ENCODE data around the gene GAL3ST1. TPM values are rescaled to one million over a fixed set of nuclear protein-coding genes. Genes with fewer than 3 reads are reported as not detected.

GAL3ST1 gene
- total and polyA plus RNA-seq, 3 experiments from 2014 or later = 0.13 to 0.31 (median 0.13) TPM

- H3K36me3 ChIP-seq (ENCODE audit: insufficient read depth, low read length) = no peaks in the 10 kb centered on the region
- no peaks in the 10 kb centered on the region for H3K27me3 ChIP-seq (ENCODE audit: insufficient read depth, low read length, poor library complexity, severe bottlenecking)
- H3K4me3 ChIP-seq (ENCODE audit: low read length) = no peak overlapping the region
- no peaks in the 10 kb centered on the region for H3K9me3 ChIP-seq (ENCODE audit: low read length)
- Mint-ChIP-seq H3K36me3 (no peaks in the 10 kb centered on the region), H3K27ac (no peak overlapping the region), H3K4me3 (no peak overlapping the region), H3K4me1 (peaks cover 13 to 17% (median 15%) of the 10 kb centered on the region in 3 donors), H3K9me3 (no peaks in the 10 kb centered on the region), H3K27me3 (peaks cover 17% of the 10 kb centered on the region in 2 donors)
- H3K4me1 ChIP-seq (ENCODE audit: insufficient read depth, low read length) = peaks cover 18% of the 10 kb centered on the region
- no peak for DNase-seq
- ChIA-PET POLR2A (no interaction called here), CTCF (no interaction called here)
- no peak overlapping the region for H3K27ac ChIP-seq (ENCODE audit: low read depth, low read length)
Observed at GRCh38 chr22:30610299-30610698, 35.8 kb upstream of the GAL3ST1 start.

GRCh38 chr22:30609260-30610185, 35.1 kb upstream of the GAL3ST1 start:
- DNase-seq = no peak
- no peak overlapping the region for H3K4me3 ChIP-seq (ENCODE audit: low read length)
- H3K9me3 ChIP-seq (ENCODE audit: low read length) = no peaks in the 10 kb centered on the region
- Mint-ChIP-seq H3K9me3 (no peaks in the 10 kb centered on the region), H3K27ac (peak overlapping the region in 1 of 8 donors; percentile 68), H3K4me3 (peak overlapping the region in 1 of 7 donors; percentile 7), H3K27me3 (peaks cover 14% of the 10 kb centered on the region in 2 donors), H3K4me1 (peaks cover 13 to 17% (median 15%) of the 10 kb centered on the region in 3 donors), H3K36me3 (no peaks in the 10 kb centered on the region)
- POLR2A ChIA-PET = no interaction called here
- no peaks in the 10 kb centered on the region for H3K36me3 ChIP-seq (ENCODE audit: insufficient read depth, low read length)
- CTCF ChIA-PET = no interaction called here
- no peaks in the 10 kb centered on the region for H3K27me3 ChIP-seq (ENCODE audit: insufficient read depth, low read length, poor library complexity, severe bottlenecking)
- peak overlapping the region; percentile 59 for H3K27ac ChIP-seq (ENCODE audit: low read depth, low read length)
- peaks cover 18% of the 10 kb centered on the region for H3K4me1 ChIP-seq (ENCODE audit: insufficient read depth, low read length)

- Histone ChIP-seq H3K27me3 (ENCODE audit: insufficient read depth, low read length, poor library complexity, severe bottlenecking) (no peaks in the 10 kb centered on the region), H3K9me3 (ENCODE audit: low read length) (no peaks in the 10 kb centered on the region), H3K4me1 (ENCODE audit: insufficient read depth, low read length) (peaks cover 18% of the 10 kb centered on the region), H3K36me3 (ENCODE audit: insufficient read depth, low read length) (no peaks in the 10 kb centered on the region), H3K4me3 (ENCODE audit: low read length) (no peak overlapping the region), H3K27ac (ENCODE audit: low read depth, low read length) (peak overlapping the region; percentile 12)
- Mint-ChIP-seq H3K4me3 (no peak overlapping the region), H3K27ac (no peak overlapping the region), H3K36me3 (no peaks in the 10 kb centered on the region), H3K9me3 (no peaks in the 10 kb centered on the region), H3K4me1 (peaks cover 13 to 17% (median 15%) of the 10 kb centered on the region in 3 donors), H3K27me3 (peaks cover 11 to 14% of the 10 kb centered on the region in 2 donors)
- CTCF ChIA-PET = interaction anchor here (0.7 to 0.9 kb wide), 2 partner anchors 8 to 27 kb away, joined by 3 to 5 read pairs; no protein-coding TSS in a partner anchor
- no peak for DNase-seq
- POLR2A ChIA-PET = interaction anchor here (0.5 kb wide), 1 partner anchor 803 kb away, joined by 10 read pairs; no protein-coding TSS in a partner anchor
Observed at GRCh38 chr22:30607939-30608338, 33.5 kb upstream of the GAL3ST1 start.

GRCh38 chr22:30607300-30607930, 33.0 kb upstream of the GAL3ST1 start:
- Mint-ChIP-seq H3K27me3 (peaks cover 11 to 14% of the 10 kb centered on the region in 2 donors), H3K4me3 (peak overlapping the region in 6 of 7 donors; percentile 59 to 88 (median 82)), H3K9me3 (no peaks in the 10 kb centered on the region), H3K27ac (peak overlapping the region in 5 of 8 donors; percentile 14 to 83 (median 52)), H3K4me1 (peaks cover 13 to 17% (median 15%) of the 10 kb centered on the region in 3 donors), H3K36me3 (no peaks in the 10 kb centered on the region)
- DNase-seq = peak in 1 of 5 donors; percentile 4
- ChIA-PET POLR2A (interaction anchor here (0.5 kb wide), 1 partner anchor 804 kb away, joined by 10 read pairs; no protein-coding TSS in a partner anchor), CTCF (interaction anchor here (0.7 to 1.8 kb wide), 3 partner anchors 9 to 27 kb away, joined by 3 to 5 read pairs (median 5); no protein-coding TSS in a partner anchor)
- Histone ChIP-seq H3K27me3 (ENCODE audit: insufficient read depth, low read length, poor library complexity, severe bottlenecking) (no peaks in the 10 kb centered on the region), H3K4me3 (ENCODE audit: low read length) (peak overlapping the region; percentile 72), H3K4me1 (ENCODE audit: insufficient read depth, low read length) (peaks cover 18% of the 10 kb centered on the region), H3K27ac (ENCODE audit: low read depth, low read length) (peak overlapping the region; percentile 12), H3K9me3 (ENCODE audit: low read length) (no peaks in the 10 kb centered on the region), H3K36me3 (ENCODE audit: insufficient read depth, low read length) (no peaks in the 10 kb centered on the region)

GRCh38 chr22:30606455-30607299, 32.2 kb upstream of the GAL3ST1 start, which contains the start of gene TCN2:
TSS of gene TCN2 (plus strand) at chr22:30607174. CDS start at chr22:30607332, 158 bp downstream.
- Mint-ChIP-seq H3K27ac (peak within 1 kb of the TSS in 5 of 8 donors; percentile 14 to 83 (median 52)), H3K4me1 (peaks cover 13 to 17% (median 15%) of the 10 kb centered on the region in 3 donors), H3K9me3 (no peaks in the 10 kb centered on the region), H3K36me3 (no peaks in the 10 kb centered on the region), H3K4me3 (peak within 1 kb of the TSS; percentile 59 to 88 (median 79)), H3K27me3 (peaks cover 11 to 14% of the 10 kb centered on the region in 2 donors)
- DNase-seq = peak in 1 of 5 donors; percentile 19
- Histone ChIP-seq H3K9me3 (ENCODE audit: low read length) (no peaks in the 10 kb centered on the region), H3K27me3 (ENCODE audit: insufficient read depth, low read length, poor library complexity, severe bottlenecking) (no peaks in the 10 kb centered on the region), H3K4me1 (ENCODE audit: insufficient read depth, low read length) (peaks cover 18% of the 10 kb centered on the region), H3K27ac (ENCODE audit: low read depth, low read length) (peak within 1 kb of the TSS; percentile 12), H3K4me3 (ENCODE audit: low read length) (peak within 1 kb of the TSS; percentile 72), H3K36me3 (ENCODE audit: insufficient read depth, low read length) (no peaks in the 10 kb centered on the region)
- ChIA-PET CTCF (interaction anchor here (0.9 to 1.8 kb wide), 3 partner anchors 11 to 28 kb away, joined by 3 to 5 read pairs (median 5); no protein-coding TSS in a partner anchor), POLR2A (no interaction called here)

- H3K4me1 Mint-ChIP-seq = peaks cover 13 to 17% (median 15%) of the 10 kb centered on the region in 3 donors
- H3K9me3 ChIP-seq (ENCODE audit: low read length) = no peaks in the 10 kb centered on the region
- H3K4me3 Mint-ChIP-seq = peak overlapping the region in 5 of 7 donors; percentile 3 to 58 (median 37)
- DNase-seq = peak in 3 of 5 donors; percentile 15 to 27 (median 16)
- H3K27ac ChIP-seq (ENCODE audit: low read depth, low read length) = no peak overlapping the region
- no peaks in the 10 kb centered on the region for H3K36me3 Mint-ChIP-seq
- H3K27ac Mint-ChIP-seq = peak overlapping the region in 1 of 8 donors; percentile 29
- ChIA-PET POLR2A (no interaction called here), CTCF (interaction anchor here (1.2 kb wide), 1 partner anchor 10 kb away, joined by 3 read pairs; no protein-coding TSS in a partner anchor)
- H3K9me3 Mint-ChIP-seq = no peaks in the 10 kb centered on the region
- H3K27me3 ChIP-seq (ENCODE audit: insufficient read depth, low read length, poor library complexity, severe bottlenecking) = no peaks in the 10 kb centered on the region
- peaks cover 18% of the 10 kb centered on the region for H3K4me1 ChIP-seq (ENCODE audit: insufficient read depth, low read length)
- no peaks in the 10 kb centered on the region for H3K36me3 ChIP-seq (ENCODE audit: insufficient read depth, low read length)
- H3K4me3 ChIP-seq (ENCODE audit: low read length) = no peak overlapping the region
- peaks cover 4 to 9% of the 10 kb centered on the region in 2 donors for H3K27me3 Mint-ChIP-seq
Observed at GRCh38 chr22:30605449-30606110, 31.1 kb upstream of the GAL3ST1 start.

- Histone ChIP-seq H3K27ac (ENCODE audit: low read depth, low read length) (no peak overlapping the region), H3K27me3 (ENCODE audit: insufficient read depth, low read length, poor library complexity, severe bottlenecking) (no peaks in the 10 kb centered on the region), H3K36me3 (ENCODE audit: insufficient read depth, low read length) (no peaks in the 10 kb centered on the region), H3K4me3 (ENCODE audit: low read length) (no peak overlapping the region), H3K4me1 (ENCODE audit: insufficient read depth, low read length) (peaks cover 18% of the 10 kb centered on the region), H3K9me3 (ENCODE audit: low read length) (no peaks in the 10 kb centered on the region)
- no peak overlapping the region for H3K27ac Mint-ChIP-seq
- CTCF ChIA-PET = interaction anchor here (0.8 to 1.2 kb wide), 3 partner anchors 12 to 30 kb away, joined by 3 read pairs; no protein-coding TSS in a partner anchor
- DNase-seq = no peak
- H3K36me3 Mint-ChIP-seq = no peaks in the 10 kb centered on the region
- no peak overlapping the region for H3K4me3 Mint-ChIP-seq
- peaks cover 13 to 17% (median 15%) of the 10 kb centered on the region in 3 donors for H3K4me1 Mint-ChIP-seq
- H3K27me3 Mint-ChIP-seq = peaks cover 4 to 8% of the 10 kb centered on the region in 2 donors
- H3K9me3 Mint-ChIP-seq = no peaks in the 10 kb centered on the region
- POLR2A ChIA-PET = no interaction called here
Observed at GRCh38 chr22:30604723-30605122, 30.3 kb upstream of the GAL3ST1 start.
